T-cell (primary cell): ENCODE results near the gene OR2T33. TPM values are rescaled to one million over a fixed set of nuclear protein-coding genes. Genes with fewer than 3 reads are reported as not detected.
"Not testable (repeated sequence)": the region's sequence is repeated elsewhere in the genome, so short reads cannot be mapped to it uniquely, and the experiment has no call there.

Experiments used
- ATAC-seq, 4 experiments: fragments of 200-7000 bp in 3 of 4; fragments of 150-1000 bp in 1 of 4; cut with Tn5 transposase; replicated peaks in 1 of 4; 1 replicate in 3 of 4; 2 replicates in 1 of 4; pipeline ENCODE4 v1.10.0; 2021; ENCODE audit warnings: moderate library complexity in 3 of 4, mild to moderate bottlenecking in 2 of 4, moderate number of reproducible peaks in 1 of 4
- CTCF ChIA-PET, 2 donors: fragments of 300-600 bp; sonication (Branson Sonifier 250); formaldehyde crosslinking; loops; one replicate each; lab custom pipeline; 2022; ENCODE audit warnings: antibody characterized with exemption in 2 of 2; lab: Charles Lee
- POLR2A ChIA-PET, 2 donors: fragments of 300-600 bp; sonication (Branson Sonifier 250); formaldehyde crosslinking; loops; one replicate each; lab custom pipeline; 2022; ENCODE audit warnings: antibody characterized with exemption in 2 of 2; lab: Charles Lee
- DNase-seq, 35 experiments: peaks; one replicate each; pipeline versions ENCODE4 v3.0.0 to v3.0.0-alpha.2; 2013 to 2023
- H3K27ac ChIP-seq: one replicate; pipeline ENCODE4 v1.5.1; 2013; ENCODE audit warnings: low read length
- H3K27me3 ChIP-seq, 2 experiments: replicated peaks in 1 of 2; 1 replicate in 1 of 2; 2 replicates in 1 of 2; pipeline versions ENCODE4 v1.6.1 to v1.7.0; 2013; ENCODE audit warnings: low read length in 1 of 2, mixed read lengths in 1 of 2; ENCODE audit not compliant: control insufficient read depth in 2 of 2, insufficient read depth in 2 of 2; ENCODE audit errors: extremely low read depth in 1 of 2
- H3K36me3 ChIP-seq, 2 donors: 1 replicate in 1 of 2; 2 replicates in 1 of 2; pipeline versions ENCODE4 v1.6.1 to v1.7.0; 2013; ENCODE audit warnings: low read length in 1 of 2; ENCODE audit not compliant: control insufficient read depth in 2 of 2, insufficient read depth in 1 of 2; ENCODE audit errors: extremely low read depth in 1 of 2
- H3K4me1 ChIP-seq, 2 experiments: 1 replicate in 1 of 2; 2 replicates in 1 of 2; pipeline versions ENCODE4 v1.6.1 to v1.7.0; 2013; ENCODE audit warnings: low read length in 2 of 2, mixed read lengths in 1 of 2; ENCODE audit not compliant: insufficient read depth in 2 of 2, control insufficient read depth in 1 of 2; ENCODE audit errors: extremely low read depth in 1 of 2
- H3K4me3 ChIP-seq, 2 donors: 1 replicate in 1 of 2; 2 replicates in 1 of 2; pipeline versions ENCODE4 v1.5.1 to v1.7.0; 2013; ENCODE audit warnings: mild to moderate bottlenecking in 2 of 2, low read length in 1 of 2, moderate library complexity in 1 of 2; ENCODE audit not compliant: control insufficient read depth in 1 of 2; ENCODE audit errors: extremely low read depth in 1 of 2
- H3K9me3 ChIP-seq: 2 replicates; pipeline ENCODE4 v1.7.0; 2013
- H3K27ac Mint-ChIP-seq, 2 donors: one replicate each; pipeline ENCODE4 v1.8.0; 2020 to 2021; ENCODE audit warnings: mild to moderate bottlenecking in 2 of 2, mixed read lengths in 2 of 2
- H3K27me3 Mint-ChIP-seq, 2 donors: one replicate each; pipeline ENCODE4 v1.8.0; 2021 to 2022; ENCODE audit warnings: mixed read lengths in 2 of 2
- H3K36me3 Mint-ChIP-seq: one replicate; pipeline ENCODE4 v1.8.0; 2021; ENCODE audit warnings: mixed read lengths
- H3K4me1 Mint-ChIP-seq, 3 donors: one replicate each; pipeline ENCODE4 v1.8.0; 2020 to 2022; ENCODE audit warnings: mixed read lengths in 3 of 3, mild to moderate bottlenecking in 1 of 3
- H3K4me3 Mint-ChIP-seq, 3 donors: one replicate each; pipeline ENCODE4 v1.8.0; 2020 to 2022; ENCODE audit warnings: mild to moderate bottlenecking in 3 of 3, mixed read lengths in 3 of 3, moderate library complexity in 3 of 3
- H3K9me3 Mint-ChIP-seq, 3 donors: one replicate each; pipeline ENCODE4 v1.8.0; 2020 to 2022; ENCODE audit warnings: mixed read lengths in 3 of 3
- WGBS: methylation state at CpG from one replicate; pipeline ENCODE4 v1.1.5; 2013; ENCODE audit warnings: missing lambda C conversion rate; ENCODE audit not compliant: insufficient coverage; 5-methylcytosine and 5-hydroxymethylcytosine counted together
- total RNA-seq, 35 experiments: library from RNA in 6 of 35; stranded (reverse) in 6 of 35; fragments of 120-200 nt in 1 of 35; gene quantifications; one replicate each; pipeline versions ENCODE4 v1.2.1 to v1.2.4 and lab custom pipeline; 2013 to 2026

Gene OR2T33, protein sequence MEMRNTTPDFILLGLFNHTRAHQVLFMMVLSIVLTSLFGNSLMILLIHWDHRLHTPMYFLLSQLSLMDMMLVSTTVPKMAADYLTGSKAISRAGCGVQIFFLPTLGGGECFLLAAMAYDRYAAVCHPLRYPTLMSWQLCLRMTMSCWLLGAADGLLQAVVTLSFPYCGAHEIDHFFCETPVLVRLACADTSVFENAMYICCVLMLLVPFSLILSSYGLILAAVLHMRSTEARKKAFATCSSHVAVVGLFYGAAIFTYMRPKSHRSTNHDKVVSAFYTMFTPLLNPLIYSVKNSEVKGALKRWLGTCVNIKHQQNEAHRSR
- not detected for total RNA-seq
- not detected for total RNA-seq (2013)
- total RNA-seq (lab: John Stamatoyannopoulos, UW) = 0 to 0.09 (median 0) reads per million in 29 experiments

DNA sequence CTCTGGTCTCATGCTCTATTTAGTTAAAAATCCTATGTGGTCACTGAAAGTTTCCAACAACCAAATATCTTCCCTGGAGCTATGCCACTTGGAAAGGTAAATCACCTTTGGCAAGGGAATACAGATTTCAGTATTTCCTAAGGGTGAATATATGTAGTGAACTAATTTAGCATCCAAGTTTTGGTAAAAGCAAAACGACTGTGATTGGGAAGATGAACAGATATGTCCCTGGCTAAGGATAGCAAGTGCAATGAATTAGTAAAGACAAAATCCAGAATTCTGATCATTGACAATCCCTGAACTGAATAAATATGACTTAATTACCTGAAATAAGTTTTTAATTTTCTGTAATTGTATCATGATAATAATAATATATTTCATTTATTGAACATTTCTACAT lies at the start of gene OR2T33:
OR2T33 (minus strand) TSS at position 101 of the 400 bp plus-strand sequence. CDS start 4,162 bp downstream, outside the sequence.
- Mint-ChIP-seq H3K4me3 (no peak within 1 kb of the TSS), H3K4me1 (no peaks in the 10 kb centered on the region), H3K27ac (no peak within 1 kb of the TSS), H3K36me3 (no peaks in the 10 kb centered on the region), H3K27me3 (peaks cover 0 to 5% of the 10 kb centered on the region in 2 donors), H3K9me3 (no peaks in the 10 kb centered on the region)
- ATAC-seq (no peak), DNase-seq (no peak)
- ChIA-PET POLR2A (no interaction called here), CTCF (no interaction called here)
- no peaks in the 10 kb centered on the region for H3K9me3 ChIP-seq
- H3K27me3 ChIP-seq = no peaks in the 10 kb centered on the region
- H3K4me3 ChIP-seq = no peak within 1 kb of the TSS
- H3K4me1 ChIP-seq = no peaks in the 10 kb centered on the region
- no peaks in the 10 kb centered on the region for H3K36me3 ChIP-seq
- no peak within 1 kb of the TSS for H3K27ac ChIP-seq
- no CpG with 5 or more reads among the region's 1 CpG for WGBS

DNA sequence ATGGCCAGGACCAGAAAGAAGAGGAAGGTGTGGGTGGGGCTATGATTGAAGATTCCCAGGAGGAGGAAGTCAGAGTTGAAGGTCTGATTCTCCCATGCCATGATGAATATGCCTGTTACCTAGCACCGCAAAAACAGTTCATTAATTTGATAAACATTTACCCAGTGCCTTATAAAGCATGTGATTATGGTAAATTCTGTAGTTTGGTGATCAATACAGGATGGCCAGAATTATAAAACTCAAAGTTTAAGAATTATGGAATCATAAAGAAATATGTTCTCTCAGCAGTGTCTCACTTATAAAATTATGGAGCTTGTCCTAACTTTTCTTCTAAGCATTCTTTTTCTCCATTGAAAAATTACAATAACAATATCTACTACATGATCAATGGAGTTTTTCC lies 46.7 kb upstream of the OR2T33 start, which contains the start of gene OR2M7:
OR2M7 (minus strand) TSS at position 101 of the 400 bp plus-strand sequence; CDS start at position 101, 0 bp downstream.
- Histone ChIP-seq H3K36me3 (no peaks in the 10 kb centered on the region), H3K27ac (no peak within 1 kb of the TSS), H3K27me3 (no peaks in the 10 kb centered on the region), H3K9me3 (no peaks in the 10 kb centered on the region), H3K4me3 (no peak within 1 kb of the TSS), H3K4me1 (no peaks in the 10 kb centered on the region)
- no peak for DNase-seq
- ChIA-PET POLR2A (no interaction called here), CTCF (no interaction called here)
- no peaks in the 10 kb centered on the region for H3K4me1 Mint-ChIP-seq
- peaks cover 0 to 3% of the 10 kb centered on the region in 2 donors for H3K27me3 Mint-ChIP-seq
- no peak within 1 kb of the TSS for H3K27ac Mint-ChIP-seq
- ATAC-seq = no peak
- no peak within 1 kb of the TSS for H3K4me3 Mint-ChIP-seq
- H3K9me3 Mint-ChIP-seq = peaks cover 0 to 2% (median 0%) of the 10 kb centered on the region in 3 donors
- no CpG with 5 or more reads among the region's 1 CpG for whole genome bisulfite sequencing
- no peaks in the 10 kb centered on the region for H3K36me3 Mint-ChIP-seq

DNA sequence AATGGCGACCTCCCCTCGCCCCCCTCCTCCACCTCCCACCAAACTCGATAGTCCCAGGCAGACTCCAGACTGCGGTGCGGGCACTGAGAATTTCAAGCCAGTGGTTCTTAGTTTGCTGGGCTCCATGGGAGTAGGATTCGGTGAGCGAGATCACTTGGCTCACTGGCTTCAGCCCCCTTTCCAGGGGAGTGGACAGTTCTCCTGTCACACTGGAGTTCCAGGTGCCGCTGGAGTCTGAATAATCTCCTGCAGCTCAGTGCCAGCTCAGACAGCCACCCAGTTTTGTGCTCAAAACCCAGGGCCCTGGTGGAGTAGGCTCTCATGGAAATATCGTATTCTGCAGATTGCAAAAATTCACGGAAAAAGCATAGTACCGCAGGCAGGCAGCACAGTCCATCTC lies 39.0 kb upstream of the OR2T33 start:
- Histone ChIP-seq H3K36me3 (no peaks in the 10 kb centered on the region), H3K27me3 (peaks cover 0 to 18% of the 10 kb centered on the region in 2 experiments), H3K27ac (no peak overlapping the region), H3K4me1 (no peaks in the 10 kb centered on the region), H3K4me3 (no peak overlapping the region), H3K9me3 (no peaks in the 10 kb centered on the region)
- H3K4me3 Mint-ChIP-seq = no peak overlapping the region
- ATAC-seq (no peak), DNase-seq (no peak)
- H3K27me3 Mint-ChIP-seq = peaks cover 15 to 24% of the 10 kb centered on the region in 2 donors
- ChIA-PET CTCF (no interaction called here), POLR2A (no interaction called here)
- peaks cover 14 to 27% (median 20%) of the 10 kb centered on the region in 3 donors for H3K9me3 Mint-ChIP-seq
- H3K36me3 Mint-ChIP-seq = no peaks in the 10 kb centered on the region
- no peaks in the 10 kb centered on the region for H3K4me1 Mint-ChIP-seq
- H3K27ac Mint-ChIP-seq = no peak overlapping the region
- whole genome bisulfite sequencing = 96% methylated on average over 7 of the region's 11 CpGs

DNA sequence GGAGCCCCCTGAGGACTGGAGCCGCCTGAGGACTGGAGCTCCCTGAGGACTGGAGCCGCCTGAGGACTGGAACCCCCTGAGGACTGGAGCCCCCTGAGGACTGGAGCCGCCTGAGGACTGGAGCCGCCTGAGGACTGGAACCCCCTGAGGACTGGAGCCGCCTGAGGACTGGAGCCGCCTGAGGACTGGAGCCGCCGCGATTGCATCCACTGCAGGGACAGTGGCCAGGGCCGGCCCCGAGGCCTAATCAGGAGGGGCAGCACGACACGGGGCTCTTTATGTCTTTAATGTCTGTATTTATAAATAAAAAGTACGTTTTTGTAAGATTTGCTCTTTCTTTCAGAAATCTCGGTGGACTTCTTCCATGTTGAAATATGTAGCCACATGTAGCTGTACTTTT lies 29.0 kb upstream of the OR2T33 start:
- H3K27ac ChIP-seq, DNase-seq, H3K4me3 ChIP-seq, H3K27me3 Mint-ChIP-seq, H3K36me3 Mint-ChIP-seq, H3K9me3 Mint-ChIP-seq, CTCF ChIA-PET, H3K4me1 Mint-ChIP-seq, H3K4me1 ChIP-seq, H3K36me3 ChIP-seq, H3K27ac Mint-ChIP-seq, H3K4me3 Mint-ChIP-seq, POLR2A ChIA-PET, H3K27me3 ChIP-seq, H3K9me3 ChIP-seq, ATAC-seq: not testable (repeated sequence)
- 67% methylated on average over 6 of the region's 15 CpGs for WGBS

DNA sequence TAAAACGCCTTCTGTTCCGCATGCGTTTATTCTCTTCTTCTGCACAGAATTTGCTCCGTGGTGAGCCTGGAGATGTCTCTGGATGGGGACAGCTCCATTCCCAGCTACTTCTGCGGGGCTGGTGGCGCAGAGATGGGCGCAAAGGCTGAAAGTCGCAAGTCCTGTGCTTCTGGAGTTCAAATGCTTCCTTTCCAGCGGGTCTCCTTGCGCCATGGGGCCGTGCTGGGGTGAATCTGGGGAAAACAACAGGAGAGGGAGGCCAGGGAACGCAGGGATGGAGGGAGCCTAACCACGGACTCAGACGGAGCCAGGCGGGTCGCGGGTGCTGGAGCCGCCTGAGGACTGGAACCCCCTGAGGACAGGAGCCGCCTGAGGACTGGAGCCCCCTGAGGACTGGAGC lies 28.3 kb upstream of the OR2T33 start:
- CTCF ChIA-PET = no interaction called here

DNA sequence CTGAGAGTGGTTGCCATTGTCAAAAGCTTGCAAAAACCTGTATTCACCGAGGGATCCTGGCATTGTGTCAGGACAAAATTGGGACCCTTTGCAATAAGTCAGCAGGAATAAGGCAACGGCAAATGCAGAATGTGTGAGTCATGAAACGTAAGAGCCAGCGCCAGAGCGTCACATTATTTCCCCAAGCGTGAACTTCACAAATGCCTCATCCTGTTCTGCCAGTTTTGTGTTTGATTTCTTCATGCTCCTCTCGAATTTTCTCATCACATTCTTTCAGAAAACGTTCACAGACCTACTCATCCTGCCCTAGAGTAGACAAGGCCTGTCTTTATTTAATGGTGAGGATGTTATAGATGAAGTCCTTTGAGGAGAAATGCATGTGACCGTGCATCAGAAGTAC lies 27.9 kb upstream of the OR2T33 start:
- H3K27ac ChIP-seq, ATAC-seq, H3K9me3 Mint-ChIP-seq, H3K27ac Mint-ChIP-seq, H3K27me3 Mint-ChIP-seq, H3K27me3 ChIP-seq, H3K36me3 Mint-ChIP-seq, DNase-seq, H3K4me3 Mint-ChIP-seq, H3K36me3 ChIP-seq, POLR2A ChIA-PET, H3K4me3 ChIP-seq, H3K4me1 ChIP-seq, H3K9me3 ChIP-seq, CTCF ChIA-PET, H3K4me1 Mint-ChIP-seq: not testable (repeated sequence)
- no CpG with 5 or more reads among the region's 9 CpGs for WGBS

More for the DNA sequence above, 28.3 kb upstream of the OR2T33 start:
- H3K36me3 ChIP-seq = no peaks in the 10 kb centered on the region
- ATAC-seq = no peak
- Mint-ChIP-seq H3K27ac (no peak overlapping the region), H3K27me3 (no peaks in the 10 kb centered on the region), H3K4me3 (no peak overlapping the region), H3K36me3 (no peaks in the 10 kb centered on the region), H3K9me3 (no peaks in the 10 kb centered on the region), H3K4me1 (no peaks in the 10 kb centered on the region)
- no peak overlapping the region for H3K4me3 ChIP-seq
- no peaks in the 10 kb centered on the region for H3K27me3 ChIP-seq
- POLR2A ChIA-PET = no interaction called here
- DNase-seq = no peak
- WGBS = 90% methylated on average over 8 of the region's 19 CpGs
- H3K9me3 ChIP-seq = no peaks in the 10 kb centered on the region
- no peaks in the 10 kb centered on the region for H3K4me1 ChIP-seq
- no peak overlapping the region for H3K27ac ChIP-seq
